Stimulated activated CD4-positive, alpha-beta T cell treated with anti-CD3 and anti-CD28 coated beads, TNF-alpha, amount 100 ng/mL, for 1 hour (primary cell): ENCODE data around the gene PRKCA.
"Not testable (repeated sequence)": the region's sequence is repeated elsewhere in the genome, so short reads cannot be mapped to it uniquely, and the experiment has no call there.

Experiments
- DNase-seq, 3 donors: peaks; one replicate each; pipeline ENCODE4 v3.0.0-alpha.2; 2020; ENCODE audit warnings: low read depth in 3 of 3, low spot score in 1 of 3

PRKCA gene

DNA sequence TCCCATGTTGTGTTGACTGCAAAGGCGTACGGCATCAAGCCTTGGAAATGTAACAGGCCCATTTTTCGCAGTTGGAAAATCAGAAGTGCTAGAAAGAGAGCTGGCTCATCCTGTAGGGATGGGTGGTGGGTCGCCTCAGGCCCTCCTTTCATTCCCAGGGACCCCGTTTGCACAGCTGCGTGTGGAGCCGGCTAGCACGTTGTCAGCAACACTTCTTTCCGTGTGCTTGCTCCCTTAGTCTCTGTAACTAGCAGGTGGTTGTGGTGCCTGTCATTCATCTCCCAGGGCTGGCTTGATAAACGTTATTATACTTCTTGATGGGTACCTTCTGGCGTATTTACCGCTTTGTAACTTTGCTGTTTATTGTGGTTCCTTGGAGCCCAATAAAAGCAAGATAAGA is 293.5 kb downstream of the PRKCA start:
- DNase-seq: no peak

DNA sequence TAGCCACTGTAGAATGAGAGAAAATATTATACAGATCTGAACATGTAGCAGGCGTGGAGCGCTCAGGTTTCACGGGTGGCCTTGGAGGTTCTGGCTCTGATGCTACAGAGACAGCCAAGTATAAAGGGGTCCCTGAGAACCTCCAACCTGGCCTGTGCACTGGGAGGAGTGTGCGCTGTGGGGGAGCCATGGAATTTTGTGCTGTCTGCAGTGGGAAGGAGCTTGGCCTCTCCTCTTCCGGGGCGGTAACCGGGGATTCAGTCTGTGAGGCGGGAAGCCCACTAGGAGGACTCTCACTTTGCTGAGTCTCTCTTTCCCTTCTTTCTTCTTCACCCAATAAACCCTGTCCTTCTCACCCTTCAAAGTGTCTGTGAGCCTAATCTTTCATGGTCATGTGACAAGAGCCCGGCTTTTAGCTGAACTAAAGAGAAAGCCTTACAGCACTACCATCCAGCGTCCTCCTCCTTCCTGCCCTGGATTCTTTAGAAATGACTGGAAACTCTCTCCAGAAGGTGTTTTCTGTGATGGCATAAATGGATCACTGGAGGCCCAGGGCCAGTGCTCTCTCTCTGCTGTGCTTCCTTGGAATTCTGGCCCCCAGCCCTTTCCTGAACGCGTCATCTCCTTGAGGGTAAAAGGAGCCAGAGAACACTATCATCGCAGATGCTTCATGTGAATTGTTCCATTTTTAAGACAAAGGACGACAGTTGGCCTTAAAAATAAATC is 300.4 kb downstream of the PRKCA start:
- DNase-seq: no peak

DNA sequence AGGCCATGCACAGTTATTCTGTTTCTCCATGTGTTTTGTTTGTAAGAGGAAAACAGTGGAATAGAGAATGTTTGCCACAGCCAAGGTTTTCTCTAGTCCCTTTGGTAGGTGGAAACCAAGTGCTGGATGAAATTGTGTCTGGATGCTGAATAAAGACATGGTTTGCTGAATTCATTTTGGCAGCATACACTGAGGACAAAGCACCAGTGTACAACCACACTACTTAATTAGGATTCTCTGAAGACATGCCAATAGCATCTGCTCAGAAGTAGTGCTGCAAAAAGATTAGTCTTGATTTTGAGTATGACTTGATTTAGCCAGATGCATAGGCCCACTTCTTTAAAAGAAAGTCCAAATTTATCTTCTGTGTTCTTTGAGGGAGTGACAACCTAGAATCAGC is 302.0 kb downstream of the PRKCA start:
- DNase-seq: no peak

DNA sequence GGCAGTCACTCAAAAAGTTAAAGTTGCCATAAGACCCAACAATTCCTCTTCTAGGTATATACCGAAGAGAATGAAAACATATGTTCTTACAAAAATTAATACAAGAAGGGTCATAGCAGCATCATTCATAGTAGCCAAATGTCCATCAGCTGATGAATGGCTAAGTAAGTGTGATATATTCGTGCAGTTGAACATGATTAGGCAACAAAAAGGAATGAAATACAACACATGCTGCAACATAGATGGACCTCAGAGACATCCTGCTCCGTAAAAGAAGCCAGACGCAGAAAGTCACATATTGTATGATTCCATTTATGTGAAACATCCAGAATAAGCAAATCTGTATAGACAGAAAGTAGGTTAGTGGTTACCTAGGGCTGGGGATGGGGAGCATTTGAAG is 303.1 kb downstream of the PRKCA start:
- no peak for DNase-seq

DNA sequence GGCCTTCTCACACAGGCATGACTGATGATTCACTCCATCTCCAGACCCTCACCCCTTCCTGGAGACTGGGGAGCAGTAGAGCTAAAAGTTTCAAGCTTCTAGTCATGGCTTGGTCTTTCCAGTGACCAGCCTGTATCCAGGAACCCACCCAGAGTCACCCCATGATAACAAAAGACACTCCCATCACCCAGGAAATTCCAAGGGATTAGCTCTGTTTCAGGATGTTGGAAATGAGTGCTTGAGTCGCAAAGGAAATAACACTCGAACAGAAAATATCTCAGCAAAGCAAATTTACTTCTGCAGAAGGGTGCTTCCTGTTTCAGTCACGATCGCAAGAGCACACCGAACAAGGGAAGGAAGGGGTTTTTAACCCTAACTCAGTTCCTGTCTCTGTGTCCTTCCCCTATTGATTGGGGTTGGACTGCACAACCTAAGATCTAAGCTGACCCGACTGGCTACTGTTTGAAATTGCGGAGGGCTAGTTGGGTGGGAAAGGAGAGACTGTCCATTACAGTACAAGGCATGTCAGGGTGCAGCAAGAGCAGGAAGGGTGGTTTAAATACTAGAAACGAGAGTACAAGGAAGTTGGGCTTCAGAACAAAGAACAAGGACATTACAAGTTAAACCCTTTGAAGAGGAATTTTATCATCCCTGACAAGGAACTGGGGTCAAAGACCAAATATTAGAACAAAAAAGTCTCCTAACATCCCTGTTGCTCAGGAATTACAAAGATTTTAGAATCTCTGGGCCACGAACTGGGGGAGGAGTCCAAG is 308.1 kb downstream of the PRKCA start:
- DNase-seq: no peak

DNA sequence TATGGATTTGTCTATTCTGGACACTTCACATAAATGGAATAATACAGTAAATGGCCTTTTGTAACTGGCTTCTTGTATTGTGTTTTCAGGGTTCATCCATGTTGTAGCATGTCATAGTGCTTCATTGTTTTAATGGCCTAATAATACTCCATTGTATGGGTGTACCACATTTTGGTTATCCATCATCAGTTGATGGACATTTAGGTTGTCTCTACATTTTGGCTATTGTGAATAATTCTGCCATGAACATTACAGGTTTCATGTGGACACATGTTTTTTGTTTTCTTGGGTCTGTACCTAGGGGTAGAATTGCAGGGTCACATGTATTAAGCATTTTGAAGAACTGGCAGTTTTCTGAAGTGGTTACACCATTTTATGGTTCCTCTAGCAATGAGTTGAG is 309.0 kb downstream of the PRKCA start:
- no peak for DNase-seq

DNA sequence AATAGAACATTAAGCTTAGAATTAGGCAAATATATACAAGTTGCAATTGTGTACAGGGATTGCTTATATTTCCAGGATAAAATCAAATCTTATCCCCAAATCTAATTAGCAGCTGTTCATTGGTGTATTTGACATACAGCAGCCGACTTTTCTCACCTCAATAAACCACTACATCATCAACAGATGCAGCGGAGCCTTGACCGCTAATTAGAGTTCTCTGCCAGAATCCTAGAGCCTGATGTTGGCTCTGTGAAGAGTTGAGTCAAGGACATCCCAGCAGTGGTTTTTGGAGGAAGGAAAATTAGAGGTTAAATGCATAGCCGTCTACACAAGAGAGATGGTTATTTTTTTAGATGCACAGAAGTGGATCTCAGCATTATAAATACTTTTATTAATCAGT is 310.6 kb downstream of the PRKCA start:
- no peak for DNase-seq

DNA sequence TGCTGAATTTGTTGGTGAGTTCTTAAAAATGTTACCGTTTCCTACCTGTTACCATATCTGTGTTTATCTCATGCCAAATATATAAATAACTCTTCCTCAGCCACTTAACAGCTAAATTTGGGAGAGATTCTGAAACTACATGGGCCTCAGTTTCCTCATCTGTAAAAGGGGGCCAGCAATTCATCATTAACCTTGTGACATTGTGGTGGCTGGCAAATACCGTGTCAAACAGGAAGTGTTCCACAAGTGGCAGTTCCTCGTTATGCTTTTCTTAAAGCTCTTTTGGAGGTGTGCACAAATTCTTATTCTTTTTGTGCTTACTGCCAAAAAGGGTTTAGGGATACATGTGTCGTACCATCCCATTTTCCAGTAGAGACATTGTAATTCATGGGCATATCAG is 312.1 kb downstream of the PRKCA start:
- no peak for DNase-seq

DNA sequence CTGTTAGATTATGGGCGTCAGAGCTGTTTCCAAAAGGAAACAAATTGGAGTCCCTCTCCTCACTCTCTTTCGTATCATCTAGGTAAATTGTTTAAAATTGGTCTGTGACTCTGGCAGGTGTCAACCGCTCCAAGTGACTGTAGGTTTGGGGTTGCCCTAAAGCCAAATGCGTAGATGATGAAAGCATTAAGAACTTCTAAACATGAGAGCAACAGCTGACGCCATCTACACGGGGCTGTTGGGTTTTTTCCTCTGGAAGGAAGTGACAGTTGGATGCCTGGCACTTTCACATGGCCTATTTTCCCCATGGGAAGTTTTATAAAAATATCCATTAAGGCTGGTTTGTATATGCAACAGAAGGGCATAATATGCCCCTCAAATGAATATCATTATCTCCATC is 316.8 kb downstream of the PRKCA start:
- no peak for DNase-seq

DNA sequence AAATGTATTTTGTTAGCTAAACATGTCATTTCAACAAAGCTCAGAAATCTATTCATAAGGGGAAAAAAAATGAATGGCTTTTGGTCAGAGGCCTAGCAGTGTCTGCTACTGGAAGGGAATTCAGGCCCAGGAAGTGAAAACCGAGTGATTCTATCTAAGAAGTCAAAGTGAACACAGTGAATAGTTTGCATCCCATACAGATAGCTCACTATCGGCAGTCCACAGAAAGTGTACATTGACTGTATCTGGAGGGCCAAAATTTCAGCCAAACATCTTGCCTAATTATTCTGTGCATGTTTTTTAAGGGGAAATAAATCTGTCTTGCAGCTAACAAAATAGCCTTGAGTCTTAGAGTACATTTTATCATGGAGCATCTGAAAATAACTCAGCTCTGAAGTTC is 318.1 kb downstream of the PRKCA start:
- DNase-seq: no peak

DNA sequence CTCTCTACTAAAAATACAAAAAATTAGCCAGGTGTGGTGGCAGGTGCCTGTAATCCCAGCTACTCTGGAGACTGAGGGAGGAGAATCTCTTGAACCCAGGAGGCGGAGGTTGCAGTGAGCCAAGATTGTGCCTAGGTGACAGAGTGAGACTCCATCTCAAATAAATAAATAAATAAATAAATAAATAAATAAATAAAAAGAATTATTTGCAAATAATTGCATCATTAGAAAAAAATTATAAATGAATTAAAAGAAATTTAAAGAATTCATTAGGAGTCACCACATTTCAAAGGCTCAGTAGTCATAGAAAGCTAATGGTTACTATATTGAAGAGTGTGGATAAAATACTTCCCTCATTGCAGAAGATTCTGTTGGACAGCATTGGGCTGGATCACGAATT is 322.2 kb downstream of the PRKCA start:
- DNase-seq: not testable (repeated sequence)

DNA sequence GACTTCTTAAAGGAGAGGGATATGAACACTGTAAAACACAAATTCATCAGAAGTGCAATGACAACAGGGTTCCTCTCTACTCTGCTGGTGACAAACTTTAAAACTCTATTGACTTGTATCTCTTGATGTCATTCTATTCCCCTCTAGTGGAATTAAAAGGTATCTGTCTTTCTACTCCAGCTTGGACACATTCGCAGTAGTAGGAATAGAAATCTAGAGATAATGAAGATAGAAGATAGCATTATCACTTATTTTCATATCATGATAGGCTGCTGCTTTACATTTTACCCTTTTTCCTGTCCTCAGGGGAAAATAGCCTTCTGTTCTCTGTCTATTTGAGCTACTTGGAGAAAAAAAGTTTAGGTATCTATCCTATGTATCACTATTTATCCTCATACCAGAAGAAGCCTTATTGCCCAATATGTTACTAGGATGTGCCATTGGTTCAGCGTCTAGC is 322.9 kb downstream of the PRKCA start:
- DNase-seq: no peak

DNA sequence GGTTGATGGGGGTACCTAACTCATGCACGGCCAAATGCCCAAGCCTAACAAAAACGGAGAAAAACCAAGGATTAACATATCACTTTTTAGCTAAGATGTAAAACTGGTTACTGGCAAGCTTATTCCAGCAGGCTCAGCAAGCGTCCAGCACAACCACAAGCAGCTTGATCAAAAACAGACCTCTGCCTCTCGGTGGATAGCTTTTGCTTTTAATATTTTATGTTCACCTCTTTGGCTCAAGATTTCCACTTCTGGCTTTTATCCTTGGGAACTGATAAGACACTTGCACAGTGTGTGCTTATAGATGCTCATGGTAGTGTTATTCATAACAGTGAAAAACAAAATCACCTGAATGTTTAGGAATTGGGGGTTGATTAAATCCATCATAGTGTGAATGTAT is 325.6 kb downstream of the PRKCA start:
- DNase-seq: no peak

DNA sequence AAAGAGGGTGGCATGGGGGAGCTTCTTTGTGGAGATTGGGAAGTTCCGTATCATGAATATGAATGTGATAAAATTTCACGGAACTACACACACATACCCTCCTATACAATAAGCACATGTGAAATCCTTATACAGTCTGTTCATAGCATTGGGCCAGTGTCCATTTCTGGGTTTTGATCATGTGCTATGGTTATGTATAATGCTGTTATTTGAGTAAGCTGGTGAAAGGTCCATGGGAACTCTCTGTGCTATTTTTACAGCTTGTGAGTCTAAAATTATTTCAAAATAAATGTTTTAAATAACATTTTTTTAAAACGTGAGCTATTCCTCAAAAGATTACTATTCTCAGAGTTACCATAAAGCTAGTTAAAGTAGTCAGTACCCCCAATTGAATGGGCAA is 327.3 kb downstream of the PRKCA start:
- DNase-seq: no peak

DNA sequence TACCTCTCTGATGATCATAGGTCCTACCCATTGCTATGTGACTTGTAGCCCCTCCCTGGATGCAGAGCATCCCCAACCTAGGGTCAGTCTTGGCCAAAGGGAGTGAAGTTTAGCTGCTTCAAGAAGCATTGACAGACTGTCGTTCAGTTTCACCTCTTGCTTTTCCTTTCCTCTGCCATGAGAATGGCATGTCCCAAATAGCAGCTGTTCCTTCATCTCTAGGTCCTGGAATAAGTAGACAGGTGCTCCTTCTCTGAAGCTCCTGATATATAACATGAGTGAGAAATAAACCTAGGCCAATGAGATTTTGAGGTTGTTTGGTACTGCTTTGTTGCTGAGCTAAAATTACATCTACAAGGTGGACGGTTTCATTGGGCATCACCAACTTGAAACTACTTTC is 328.0 kb downstream of the PRKCA start:
- no peak for DNase-seq

DNA sequence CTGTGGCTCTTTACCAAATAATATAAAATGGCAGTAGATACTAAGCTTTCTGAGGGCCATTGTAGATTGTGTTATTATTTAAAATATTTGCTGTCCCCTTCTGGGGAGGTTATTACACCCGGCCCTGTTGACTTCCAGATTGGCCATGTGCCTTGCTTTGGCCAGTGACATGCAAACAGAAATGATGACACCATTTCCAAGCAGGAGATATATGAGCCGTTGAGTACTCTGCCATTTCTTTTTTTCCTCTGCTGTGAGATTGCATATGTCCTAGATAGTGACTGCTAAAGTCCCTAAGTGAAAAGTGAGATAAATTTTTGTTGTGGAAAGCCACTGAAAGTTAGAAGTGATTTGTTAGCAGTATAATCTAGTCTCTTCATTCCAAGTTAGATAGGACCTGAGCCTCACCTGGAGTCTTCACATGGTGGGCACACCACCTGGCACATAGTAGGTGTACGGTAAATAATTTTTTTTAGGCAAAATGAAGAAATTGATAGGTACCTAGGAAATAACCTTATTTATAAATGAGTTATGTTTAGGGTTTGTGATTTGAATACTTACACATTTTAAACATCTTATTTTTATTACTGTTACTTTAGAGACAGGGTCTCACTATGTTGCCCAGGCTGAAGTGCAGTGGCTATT is 328.5 kb downstream of the PRKCA start:
- no peak for DNase-seq

DNA sequence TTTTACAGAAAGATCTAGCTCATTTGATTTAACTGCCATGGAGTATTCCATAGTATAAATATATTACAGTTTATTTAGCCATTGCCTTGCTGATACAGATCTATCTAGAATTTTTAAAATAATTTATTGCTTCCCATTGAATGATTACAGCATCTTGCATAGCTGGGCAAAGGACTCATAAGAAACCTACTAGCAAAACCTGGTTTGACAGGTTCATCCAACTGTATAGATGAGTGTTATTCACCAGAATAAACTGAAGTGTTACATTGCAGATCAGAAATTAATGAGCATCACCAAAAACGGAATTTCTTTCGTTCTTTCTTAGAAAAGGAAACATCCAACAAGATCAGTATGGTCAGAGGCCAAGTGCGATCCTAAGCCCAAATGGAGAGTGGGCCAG is 330.3 kb downstream of the PRKCA start:
- DNase-seq: no peak

DNA sequence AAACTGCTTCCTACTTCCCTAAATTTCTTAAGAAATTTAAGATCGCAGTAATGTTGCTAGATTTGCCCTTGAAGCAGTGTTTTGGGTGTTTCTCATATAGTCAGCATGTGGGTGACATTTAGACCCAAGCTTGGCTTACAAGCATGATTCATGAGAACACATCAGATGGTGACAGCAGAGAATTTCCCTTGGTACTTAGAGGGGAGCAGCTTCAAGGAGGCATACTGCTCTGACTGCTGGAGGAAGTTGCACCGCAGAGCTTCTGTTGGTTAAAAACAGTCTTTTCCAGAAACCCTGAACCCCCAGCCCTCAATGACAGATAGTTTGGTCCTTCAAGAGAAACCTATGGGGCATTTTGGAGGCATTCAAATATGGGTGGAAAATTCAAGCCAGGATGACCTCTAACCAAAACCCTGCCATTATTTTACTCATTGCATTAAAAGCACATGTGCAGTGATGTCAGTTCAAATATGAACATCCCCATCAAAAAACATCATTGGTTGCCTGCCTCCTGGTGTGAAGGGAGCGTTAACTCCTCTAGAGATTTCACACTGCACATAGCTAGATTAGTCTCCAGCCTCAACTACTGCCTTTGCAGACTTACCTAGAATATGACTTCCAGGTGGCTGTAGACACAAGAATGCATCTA is 331.0 kb downstream of the PRKCA start:
- peak in 2 of 3 donors; percentile 2 for DNase-seq

DNA sequence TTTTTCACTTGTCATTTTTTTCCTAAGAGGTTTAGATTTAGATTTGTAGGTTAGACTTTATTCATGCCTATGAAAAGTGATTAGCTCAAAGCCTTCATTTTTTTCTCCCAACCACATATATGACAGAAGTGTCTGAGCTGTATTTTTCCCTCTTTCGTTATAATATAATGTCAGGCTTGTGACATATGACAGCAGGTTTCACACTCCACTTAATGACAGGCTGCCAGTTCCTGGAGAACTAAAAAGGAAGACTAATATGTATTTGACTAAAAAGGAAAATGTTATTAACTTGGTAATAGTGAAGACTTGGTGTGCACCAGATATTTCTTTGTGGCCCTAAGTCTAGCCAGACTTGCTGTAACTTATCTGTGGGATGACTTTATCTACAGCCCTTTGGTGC is 331.8 kb downstream of the PRKCA start:
- DNase-seq: no peak

DNA sequence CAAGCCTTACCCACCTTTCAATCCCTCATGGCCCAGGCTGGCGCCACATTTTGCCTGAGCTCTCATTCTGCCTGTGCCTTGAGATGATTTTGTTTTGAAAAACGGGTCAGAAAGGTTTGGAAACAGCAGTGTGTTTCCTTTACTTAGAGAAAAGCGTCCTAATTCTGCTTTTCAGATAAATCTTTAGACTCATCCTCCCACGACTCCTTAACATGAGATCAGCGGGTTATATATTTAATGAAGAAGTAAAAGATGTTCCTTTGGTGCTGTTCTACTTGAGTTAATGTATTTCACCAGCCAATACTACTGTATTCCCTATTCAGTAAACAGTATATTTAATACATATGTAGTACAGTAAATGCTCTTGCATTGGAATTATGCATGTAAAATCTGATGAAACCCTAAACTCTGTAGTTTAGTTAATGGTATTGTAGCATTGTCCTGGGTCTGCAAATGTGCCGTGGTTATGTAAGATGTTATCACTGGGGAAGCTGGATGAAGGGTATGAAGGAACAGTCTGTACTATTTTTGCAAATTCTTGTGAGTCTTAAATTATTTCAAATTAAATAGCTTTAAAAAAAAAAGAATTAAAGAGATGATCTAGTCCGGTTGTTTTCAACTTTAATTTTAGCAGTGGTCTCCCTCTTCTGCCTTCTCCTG is 333.1 kb downstream of the PRKCA start:
- DNase-seq: no peak

DNA sequence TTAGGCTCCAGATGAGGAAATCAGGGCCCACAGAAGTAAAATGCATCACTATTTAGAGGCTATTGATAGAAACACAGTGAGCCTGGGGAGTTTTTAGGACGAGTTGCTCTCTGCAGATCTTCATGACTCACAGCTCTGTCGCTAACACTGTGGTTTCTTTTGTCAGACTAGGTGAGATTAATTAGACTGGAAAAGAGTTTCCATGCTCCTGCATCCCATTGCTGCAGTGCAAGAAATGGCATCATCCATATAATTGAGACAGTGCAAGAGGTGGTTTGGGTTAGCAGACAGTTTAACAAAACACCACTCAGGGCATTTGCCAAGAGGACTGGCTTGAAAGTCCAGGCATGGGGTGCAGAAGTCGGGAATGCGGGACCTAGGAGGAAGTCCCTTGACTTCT is 333.7 kb downstream of the PRKCA start:
- no peak for DNase-seq
